Cortex of kidney (tissue), 1 donor: ENCODE data around the gene TCHHL1.
"Not testable (repeated sequence)": the region's sequence is repeated elsewhere in the genome, so short reads cannot be mapped to it uniquely, and the experiment has no call there.

Experiments used
- DNase-seq: peaks from one replicate; lab custom pipeline; 2025; lab: John Stamatoyannopoulos, UW

TCHHL1 gene

DNA sequence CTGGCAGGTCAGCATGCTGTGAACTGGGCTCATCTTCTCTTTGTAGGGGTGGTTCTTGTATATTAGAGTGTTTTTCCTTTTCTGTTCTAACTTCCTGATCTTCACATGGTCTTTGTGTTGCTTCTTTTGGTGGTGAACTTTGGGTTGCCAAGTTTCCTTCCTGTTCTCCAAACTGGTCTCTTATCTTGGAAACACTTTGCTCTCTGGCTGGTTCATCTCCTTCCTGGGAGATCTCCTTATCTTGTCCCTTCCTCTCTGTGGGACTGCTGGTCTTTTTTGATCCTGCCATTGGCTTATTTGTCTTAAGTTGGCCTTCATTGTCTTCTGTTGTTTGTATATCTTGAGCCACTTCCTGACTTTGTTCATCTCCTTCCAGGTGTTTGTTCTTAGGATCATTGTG is 2.1 kb downstream of the TCHHL1 start:
- no peak for DNase-seq

DNA sequence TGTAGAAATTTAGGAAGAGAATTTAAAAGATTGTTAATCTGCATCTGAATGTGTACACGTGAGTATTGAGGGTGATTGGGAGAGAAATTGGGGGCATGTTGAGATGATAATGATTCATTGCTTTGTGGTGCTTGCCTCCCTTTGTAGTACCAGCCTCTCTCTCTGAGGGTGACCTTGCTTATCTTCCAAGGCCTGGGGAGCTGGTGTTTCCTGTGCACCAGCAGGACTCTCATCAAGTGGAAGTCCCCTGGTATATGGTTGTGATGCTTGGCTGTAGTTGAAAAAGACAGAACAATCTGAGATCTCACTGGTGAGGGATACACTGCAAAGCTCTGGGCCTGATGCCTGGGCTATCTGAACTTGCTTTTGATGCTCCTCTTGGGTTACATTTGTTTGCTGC is 4.0 kb downstream of the TCHHL1 start:
- no peak for DNase-seq

DNA sequence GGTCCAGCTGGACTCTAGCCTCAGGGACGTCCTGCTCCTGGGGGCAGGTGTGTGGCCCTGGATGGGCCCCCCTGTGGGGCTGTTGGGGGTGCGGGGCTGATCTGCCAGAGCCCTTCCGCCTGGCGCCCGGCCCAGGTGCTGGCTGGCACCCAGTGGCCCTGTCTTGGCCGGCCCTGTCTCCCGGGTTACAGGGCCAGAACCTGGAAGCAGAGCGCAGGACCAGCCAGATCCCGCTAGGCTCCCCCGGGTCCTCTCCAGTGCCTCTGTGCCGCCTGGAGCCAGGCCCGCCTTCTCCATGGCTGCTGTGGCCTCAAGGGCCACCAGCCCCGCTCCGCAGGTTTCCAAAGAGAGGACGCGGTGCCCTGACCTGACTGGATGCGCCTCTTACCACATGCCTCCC is 7.8 kb downstream of the TCHHL1 start:
- not testable (repeated sequence) for DNase-seq

DNA sequence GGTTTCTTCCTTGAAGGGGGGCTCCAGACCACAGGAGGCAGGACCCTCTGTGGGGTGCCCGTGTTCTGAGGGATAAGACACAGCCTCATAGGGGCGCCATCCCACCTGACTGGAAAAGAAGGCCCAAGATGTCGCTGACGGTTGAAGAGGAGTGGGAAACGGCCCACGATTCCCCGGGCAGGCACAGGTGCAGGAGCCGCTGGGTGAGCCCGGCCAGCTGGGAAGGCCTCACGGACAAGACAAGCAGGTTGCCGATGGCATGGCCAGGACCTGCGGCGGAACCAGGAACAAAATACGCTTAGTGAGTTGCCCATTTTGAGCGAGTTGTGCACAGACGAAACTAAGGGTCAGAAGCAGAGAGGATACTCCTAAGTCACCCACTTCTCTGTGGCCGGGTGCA is 8.4 kb downstream of the TCHHL1 start:
- not testable (repeated sequence) for DNase-seq

DNA sequence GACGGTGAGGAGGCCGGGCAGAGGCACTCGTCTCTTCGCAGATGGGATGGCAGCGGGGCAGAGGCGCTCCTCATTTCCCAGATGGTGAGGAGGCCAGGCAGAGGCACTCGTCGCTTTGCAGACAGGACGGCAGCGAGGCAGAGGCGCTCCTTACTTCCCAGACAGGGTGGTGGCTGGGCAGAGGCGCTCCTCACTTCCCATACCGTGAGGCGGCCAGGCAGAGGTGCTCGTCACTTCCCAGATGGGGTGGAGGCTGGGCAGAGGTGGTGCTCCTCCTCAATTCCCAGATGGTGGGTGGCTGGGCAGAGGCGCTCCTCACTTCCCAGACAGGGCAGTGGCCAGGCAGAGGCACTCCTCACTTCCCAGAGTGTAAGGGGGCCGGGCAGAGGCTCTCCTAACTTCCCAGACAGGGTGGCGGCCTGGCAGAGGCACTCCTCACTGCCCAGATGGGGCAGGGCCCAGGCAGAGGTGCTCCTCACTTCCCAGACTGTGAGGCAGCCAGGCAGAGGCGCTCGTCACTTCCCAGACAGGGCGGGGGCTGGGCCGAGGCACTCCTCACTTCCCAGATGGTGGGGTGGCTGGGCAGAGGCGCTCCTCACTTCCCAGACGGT is 9.9 kb downstream of the TCHHL1 start:
- no peak for DNase-seq

DNA sequence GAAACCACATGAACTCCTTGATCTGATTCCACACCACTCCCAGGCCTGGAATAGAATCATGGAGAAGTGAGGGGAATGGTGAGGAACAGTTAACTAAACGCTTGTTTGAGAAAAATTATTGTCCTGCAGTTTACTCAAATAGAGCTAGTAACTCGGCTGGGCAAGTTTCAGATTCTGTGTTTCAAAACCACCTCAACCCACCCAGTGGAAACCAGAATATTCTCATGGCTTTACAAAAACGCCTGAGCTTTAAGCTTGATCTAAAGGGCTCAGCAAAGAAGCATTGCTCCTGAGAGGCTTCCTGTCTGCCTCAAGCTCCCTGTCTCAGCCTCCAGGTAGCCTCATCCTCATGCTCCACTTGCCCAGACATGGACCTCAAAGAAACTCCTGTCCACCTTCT is 16.6 kb downstream of the TCHHL1 start:
- DNase-seq = no peak

DNA sequence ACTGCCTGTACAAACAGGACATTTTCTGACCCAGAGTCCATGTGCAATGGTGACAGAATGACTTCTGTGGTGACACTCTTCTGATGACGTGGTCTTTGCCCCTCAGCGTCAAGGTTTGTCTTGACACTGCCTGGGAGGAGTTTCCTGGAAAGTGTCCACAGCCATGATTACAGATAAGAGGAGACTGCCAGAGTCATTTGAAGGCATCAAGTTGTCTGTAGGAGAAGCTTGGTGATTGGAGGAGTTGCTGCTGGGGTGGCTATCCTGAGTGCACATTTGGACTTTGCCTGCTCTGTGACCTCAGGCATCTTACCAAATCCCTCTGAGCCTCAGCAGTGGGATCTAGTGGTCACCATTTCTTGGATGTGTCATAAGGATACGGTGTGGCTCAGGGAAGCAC is 17.7 kb downstream of the TCHHL1 start:
- no peak for DNase-seq

DNA sequence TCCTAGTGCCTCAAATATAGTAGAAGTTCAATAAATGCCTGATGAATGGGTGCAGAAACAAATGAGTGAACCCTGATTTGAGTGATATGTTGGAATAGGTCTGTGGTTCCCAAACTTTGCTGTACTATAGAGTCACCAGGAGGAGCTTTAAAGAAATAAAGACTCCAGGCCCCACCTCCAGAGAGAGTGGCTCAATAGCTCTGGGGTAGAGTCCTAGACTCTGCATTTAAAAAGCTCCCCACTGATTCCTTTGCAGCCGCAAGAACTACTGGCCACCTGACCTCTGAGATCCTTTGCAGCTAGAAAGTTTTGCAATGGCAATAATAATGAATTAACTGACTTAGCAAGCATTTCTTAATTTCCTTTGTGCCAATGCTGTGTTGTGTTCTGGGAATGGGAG is 20.9 kb downstream of the TCHHL1 start:
- no peak for DNase-seq

DNA sequence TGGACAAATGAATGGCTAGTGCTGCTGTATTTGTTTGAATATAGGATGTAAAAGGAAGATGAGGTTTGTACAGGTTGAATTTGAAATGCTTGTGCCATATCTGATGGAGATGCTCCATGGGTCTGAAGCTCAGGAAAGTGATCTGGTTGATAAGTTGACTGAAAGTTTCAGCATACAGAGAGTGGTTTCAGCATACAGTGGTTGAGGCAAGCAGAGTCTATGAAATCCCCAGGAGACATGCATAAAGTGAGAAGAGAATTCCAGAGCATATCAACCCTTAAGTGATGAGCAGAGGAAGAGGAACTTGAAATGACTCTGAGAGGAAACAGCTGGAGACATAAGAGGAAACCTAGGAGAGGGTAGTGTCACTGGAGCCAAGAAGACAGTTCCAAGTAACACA is 21.7 kb downstream of the TCHHL1 start:
- DNase-seq = no peak

DNA sequence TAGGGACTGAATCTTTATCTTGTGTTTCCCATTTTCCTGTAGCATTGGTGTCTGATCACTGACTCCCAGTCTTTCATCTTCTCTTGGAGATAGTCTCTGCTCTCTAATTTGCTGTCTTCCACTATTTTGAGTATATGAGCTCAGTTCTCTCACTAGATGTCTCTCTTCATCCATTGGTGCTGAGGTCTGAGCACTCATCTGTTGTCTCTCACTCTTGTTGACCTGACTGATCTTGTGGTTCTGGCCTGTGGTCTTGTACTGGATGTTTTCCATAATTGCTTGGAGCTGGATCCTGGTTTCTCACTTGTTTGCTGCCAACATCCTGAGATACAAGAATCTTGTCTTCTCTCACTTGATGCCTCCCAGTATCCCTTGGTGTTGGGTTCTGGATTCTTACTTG is 26.9 kb downstream of the TCHHL1 start:
- DNase-seq = no peak

DNA sequence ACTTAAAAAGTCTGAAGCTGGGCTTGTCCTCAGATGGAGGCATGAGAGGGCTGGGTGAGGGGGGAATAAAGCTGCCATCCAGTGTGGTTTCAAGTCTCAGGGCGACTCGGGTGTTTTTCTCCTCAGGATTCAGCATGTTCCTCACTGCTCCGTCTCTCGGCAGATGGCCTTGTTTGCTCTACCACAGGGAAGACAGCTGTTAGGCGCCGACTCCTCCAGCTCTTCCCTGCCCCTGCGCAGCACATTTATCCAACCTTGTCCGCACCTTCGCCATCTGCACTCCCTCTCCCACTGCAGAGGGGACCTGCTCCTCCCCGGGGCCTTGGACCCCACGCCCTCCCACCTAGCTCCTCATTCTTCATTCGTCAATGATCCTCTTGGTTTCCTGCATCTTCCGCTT is 35.5 kb downstream of the TCHHL1 start:
- DNase-seq = no peak

DNA sequence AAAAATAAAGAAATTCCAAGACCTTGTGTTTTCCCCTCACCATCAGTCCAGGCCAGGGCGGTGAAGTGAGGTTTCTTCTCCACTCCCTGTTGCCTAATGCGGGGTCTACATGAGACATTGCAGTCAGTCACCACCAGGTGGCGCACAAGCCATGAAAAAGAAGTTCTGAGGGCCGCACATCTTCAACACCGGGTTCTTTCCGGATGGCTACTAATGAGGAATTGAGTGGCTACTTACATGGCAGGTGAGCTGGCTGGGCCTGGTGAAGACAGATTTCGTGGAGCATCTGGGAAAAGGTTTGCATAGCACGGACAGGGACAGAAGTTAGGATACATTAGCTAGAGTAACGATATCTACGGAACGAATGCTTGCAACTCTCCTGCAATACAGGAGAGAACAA is 36.3 kb downstream of the TCHHL1 start:
- no peak for DNase-seq

DNA sequence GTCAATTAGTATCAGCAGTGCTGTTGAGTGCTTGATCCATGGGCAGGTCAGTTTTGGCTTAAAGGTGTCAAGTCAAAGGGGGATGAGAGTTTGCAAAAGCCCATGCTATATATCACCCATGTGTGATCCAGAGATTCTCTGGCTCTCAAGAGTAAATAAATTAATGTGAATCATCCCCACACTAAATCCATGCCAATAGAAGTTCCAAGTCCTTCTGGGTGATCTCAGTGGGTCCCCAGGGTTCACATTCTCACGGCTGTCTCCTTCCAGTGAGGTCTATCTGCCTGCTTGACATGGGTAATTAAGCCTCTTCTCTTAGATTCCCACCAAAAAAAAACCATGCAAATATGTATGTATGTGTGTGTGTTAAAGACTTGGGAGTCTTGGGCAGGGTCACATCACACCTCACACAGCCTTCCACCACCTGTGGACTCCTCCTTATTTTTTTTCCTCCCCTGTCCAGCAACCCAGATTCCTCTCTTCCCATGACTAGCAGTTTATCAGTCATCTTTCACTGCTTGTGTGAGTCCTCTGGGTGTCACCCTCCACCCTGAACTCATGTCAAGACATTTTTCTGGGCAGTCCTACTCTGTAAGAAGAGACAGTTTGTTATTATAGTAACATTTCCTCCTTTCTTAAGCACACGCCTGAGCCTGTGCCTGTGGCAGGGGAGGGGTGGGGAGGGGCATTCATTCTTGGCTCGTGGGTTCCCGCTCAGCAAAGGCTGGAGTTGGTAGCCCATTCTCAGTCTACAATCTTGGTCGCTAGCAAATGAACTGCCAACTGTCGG is 37.8 kb downstream of the TCHHL1 start:
- DNase-seq = no peak

DNA sequence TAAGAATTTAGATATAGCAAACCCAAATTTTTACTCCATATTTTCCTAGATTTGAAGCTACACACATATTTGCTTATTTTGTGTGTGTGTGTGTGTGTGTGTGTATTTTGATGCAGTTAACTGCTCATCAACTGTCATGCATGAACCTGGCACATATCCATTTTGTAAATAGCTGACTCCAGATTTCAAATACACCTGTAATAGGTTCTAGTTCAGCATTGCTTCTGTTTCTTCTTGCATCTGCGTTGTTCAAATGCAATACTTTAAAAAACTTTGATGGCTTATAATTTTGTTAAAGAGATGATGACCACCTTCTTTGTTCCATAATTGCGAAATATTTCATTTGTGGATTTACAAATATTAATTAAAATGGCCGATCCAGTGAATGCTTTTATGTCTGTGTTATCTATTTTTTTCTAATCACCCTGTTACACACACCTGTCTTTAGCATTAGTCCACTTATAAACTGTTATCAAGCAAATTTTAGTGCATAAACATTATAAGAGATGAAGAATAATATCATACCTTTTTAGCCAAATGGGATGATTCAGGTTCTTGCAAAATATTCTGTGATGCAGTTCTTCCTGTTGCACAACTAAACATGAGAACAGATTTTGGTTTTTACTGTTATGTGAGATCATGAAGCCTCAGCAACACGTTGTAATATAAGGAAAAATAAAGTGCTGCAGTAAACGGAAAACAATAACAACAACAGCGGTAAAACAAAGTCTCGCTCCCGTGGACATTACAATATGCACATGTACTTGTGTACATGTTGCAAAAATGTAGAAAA is 39.4 kb downstream of the TCHHL1 start:
- no peak for DNase-seq

DNA sequence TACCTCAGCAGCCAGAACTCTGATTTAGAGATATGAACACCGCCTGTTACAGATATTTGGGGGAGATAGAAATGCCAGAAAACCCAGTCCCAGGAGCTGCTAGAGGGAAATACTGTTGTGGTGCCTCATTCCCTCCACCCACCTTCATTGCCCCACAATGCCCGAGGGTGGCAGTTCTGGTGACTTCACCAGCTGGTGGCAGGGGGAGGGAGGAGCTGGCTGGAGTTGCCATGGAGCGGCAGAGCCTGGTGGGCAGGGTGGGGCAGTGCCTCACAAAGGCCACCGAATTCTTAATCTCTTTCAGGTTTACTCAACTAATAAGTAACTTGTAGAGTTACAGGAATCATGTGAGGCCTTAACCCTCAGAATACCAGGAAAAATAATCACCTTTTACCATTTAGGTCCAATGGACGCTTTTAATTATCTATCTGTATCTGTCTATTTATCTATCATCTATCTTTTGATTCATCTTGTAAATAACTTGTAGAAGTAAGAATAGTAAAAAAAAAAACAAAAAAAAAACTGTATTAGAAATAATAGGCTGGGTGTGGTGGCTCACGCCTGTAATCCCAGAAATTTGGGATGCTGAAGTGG is 40.4 kb downstream of the TCHHL1 start:
- no peak for DNase-seq

DNA sequence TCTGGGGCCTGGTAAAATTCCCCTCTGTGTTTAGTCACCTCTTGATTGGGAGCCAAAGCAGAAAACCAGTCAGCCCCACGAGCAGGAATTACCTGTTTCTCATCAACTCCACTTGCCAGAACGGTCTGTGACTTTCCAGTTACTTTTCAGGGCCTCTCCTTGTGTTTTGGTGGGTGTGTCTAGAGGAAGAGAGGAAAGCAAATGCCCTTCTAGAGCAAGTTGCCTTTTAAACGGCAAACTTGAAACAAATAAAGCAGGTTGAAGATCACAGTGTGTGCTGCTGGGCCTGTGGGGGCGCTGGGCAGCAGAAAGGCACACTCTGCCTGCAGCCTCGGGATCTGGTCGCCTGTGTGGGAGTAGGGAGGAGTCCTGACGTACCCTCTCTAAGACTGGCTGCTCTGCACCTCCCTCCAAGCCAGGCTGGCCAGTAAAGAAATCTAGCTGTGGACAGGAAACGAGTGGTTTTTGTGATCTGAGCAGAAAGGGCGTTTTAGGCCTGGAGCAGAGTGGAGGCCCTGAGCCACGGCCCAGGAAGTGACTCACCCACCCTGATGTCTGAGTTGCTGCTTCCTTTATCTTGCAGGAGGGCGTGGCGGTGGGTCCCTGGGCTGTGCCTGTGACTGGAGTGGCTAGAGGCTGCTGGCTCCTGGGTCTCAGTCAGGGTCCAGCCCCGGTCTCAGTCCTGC is 41.0 kb downstream of the TCHHL1 start:
- DNase-seq = no peak

DNA sequence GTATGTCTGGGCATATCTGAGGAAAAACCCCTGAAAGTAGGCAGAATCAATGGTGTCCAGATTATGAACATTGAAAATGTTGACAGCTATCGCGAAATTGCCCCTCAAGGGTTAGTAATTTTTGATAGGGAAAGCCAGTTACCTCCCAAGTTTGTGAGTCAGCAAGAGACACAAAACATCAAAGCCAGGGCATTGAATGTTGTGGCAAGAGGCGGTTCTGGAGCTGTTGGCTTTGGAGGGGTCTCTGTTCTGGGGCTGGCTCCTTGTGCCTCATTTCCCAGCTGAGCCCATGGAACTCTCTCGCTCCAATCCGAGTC is 41.5 kb downstream of the TCHHL1 start:
- no peak for DNase-seq

DNA sequence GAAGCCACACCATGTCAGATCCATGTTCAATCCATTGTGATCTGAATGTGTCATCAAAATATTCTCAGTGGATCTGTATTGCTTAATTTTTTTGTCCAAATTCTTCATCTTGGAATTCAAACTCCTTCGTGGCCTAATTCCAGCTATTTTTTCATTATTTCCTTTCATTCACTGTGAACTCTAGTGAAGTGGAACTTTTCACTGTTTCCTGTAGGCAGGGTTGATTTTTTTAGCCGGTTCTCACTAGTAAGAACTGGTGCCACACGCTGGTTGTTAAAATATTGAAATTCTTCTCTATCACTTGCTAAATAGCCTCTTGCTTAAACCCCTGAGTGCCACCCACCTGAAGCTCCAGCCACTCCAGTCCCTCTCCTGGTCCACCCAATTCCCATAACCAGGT is 44.5 kb downstream of the TCHHL1 start:
- no peak for DNase-seq

DNA sequence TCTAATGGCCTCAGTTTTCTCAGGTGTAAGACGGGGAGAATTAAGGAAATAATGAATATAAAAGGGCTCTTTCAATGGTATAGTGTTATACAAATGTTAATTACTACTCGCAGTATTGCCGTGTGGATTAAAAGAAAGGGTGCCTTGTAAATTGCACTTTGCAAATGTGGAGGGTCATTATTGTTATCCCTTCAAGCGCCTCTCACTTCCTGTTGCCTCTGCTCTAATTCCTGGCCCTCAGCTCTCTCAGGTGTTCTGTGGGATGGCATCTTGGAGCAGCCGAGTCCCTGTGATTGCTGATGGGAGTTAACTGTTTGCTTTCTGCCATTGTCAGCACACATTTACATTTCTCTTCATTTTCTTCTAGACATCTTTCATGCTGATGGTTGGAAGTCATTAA is 45.0 kb downstream of the TCHHL1 start:
- DNase-seq = no peak

DNA sequence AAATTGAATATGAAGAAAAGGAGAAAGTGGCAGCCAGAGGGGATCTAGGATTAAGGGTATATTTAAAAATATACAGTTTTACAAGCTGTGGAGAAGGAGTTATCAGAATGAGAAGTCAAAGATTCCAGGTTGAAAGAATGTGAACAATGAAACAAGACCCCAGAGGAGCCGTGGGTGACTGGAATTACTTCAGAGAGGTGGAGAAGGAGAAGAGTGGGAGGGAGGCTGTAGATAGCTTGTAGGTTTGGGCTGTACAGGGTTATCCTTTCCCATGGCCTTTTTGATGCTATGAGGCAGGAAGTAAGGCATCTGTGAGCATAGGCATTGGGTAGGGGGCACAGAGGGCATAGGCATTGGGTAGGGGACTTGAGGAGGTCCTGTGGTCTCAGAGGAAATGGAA is 46.8 kb downstream of the TCHHL1 start:
- no peak for DNase-seq

DNA sequence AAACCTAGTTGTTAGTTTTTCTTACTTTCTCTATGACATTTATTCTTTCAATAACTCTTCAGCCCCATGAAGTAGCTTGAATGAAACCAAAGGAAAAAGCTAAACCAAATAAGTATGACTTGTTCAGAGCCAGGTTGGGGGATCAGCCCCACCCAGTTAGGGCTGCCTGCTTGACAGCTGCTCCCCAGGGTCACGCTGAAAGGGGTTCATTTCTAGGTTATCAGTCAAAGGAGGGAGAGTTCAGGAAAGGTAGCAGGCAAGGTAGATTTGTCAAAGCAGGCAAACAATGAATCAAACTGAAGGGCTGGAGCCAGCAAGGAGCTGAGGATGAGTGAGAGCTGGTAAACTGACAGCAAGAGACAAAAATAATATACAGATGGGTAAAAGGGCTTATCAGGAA is 49.0 kb downstream of the TCHHL1 start:
- no peak for DNase-seq

DNA sequence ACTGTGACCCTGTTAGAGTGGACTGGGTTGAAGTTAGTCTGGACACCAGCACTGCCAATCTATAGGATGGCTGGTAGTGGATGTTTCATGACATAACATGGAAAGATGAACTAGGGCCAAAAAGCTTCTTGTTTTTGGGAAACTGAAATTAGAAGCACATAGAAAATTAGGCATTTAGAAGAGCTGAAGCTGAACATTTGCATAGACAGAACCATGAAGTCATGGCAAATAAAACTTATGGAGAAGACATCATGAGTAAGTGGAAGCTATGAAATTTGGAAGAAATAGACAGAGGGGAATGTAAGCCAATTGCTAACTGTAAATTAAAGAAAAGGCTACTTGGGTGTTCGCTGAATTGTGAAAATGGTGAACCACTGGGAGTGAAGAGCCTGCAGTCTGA is 49.4 kb downstream of the TCHHL1 start:
- no peak for DNase-seq
